Smooth muscle cell (in vitro differentiated cells): ENCODE measurements around the gene KCNH4. TPM values are rescaled to one million over a fixed set of nuclear protein-coding genes. Genes with fewer than 3 reads are reported as not detected.

Source experiments
- DNase-seq: peaks from one replicate; lab custom pipeline; 2025; ENCODE audit not compliant: unreplicated experiment; lab: John Stamatoyannopoulos, UW
- H2AFZ ChIP-seq: fragments of 200-600 bp; sonication (generic); 2 replicates; pipeline ENCODE4 v1.6.0; 2016; ENCODE audit warnings: antibody characterized with exemption, low read depth, mild to moderate bottlenecking
- H3F3A ChIP-seq: fragments of 200-600 bp; sonication (generic); 2 replicates; pipeline ENCODE4 v1.6.0; 2017; ENCODE audit warnings: antibody characterized with exemption, low read depth
- H3K27ac ChIP-seq: fragments of 200-600 bp; sonication (generic); 2 replicates; pipeline ENCODE4 v1.5.1; 2016; ENCODE audit warnings: low read depth, mild to moderate bottlenecking
- H3K27me3 ChIP-seq: fragments of 200-600 bp; sonication (generic); 2 replicates; pipeline ENCODE4 v1.6.1; 2016; ENCODE audit warnings: low read depth, mild to moderate bottlenecking
- H3K36me3 ChIP-seq: fragments of 200-600 bp; sonication (generic); 2 replicates; pipeline ENCODE4 v1.5.1; 2016; ENCODE audit warnings: low read depth
- H3K4me1 ChIP-seq: fragments of 200-600 bp; sonication (generic); 2 replicates; pipeline ENCODE4 v1.5.1; 2016; ENCODE audit warnings: low read depth
- H3K4me2 ChIP-seq: fragments of 200-600 bp; sonication (generic); 2 replicates; pipeline ENCODE4 v1.6.0; 2016; ENCODE audit warnings: mild to moderate bottlenecking
- H3K4me3 ChIP-seq: fragments of 200-600 bp; sonication (generic); 2 replicates; pipeline ENCODE4 v1.5.1; 2016; ENCODE audit warnings: mild to moderate bottlenecking
- H3K79me2 ChIP-seq: fragments of 200-600 bp; sonication (generic); 2 replicates; pipeline ENCODE4 v1.6.0; 2016; ENCODE audit warnings: low read depth, mild to moderate bottlenecking
- H3K9ac ChIP-seq: fragments of 200-600 bp; sonication (generic); 2 replicates; pipeline ENCODE4 v1.6.0; 2016; ENCODE audit warnings: low read depth
- H3K9me3 ChIP-seq: fragments of 200-600 bp; sonication (generic); replicated peaks from 2 replicates; pipeline ENCODE4 v1.5.1; 2016; ENCODE audit warnings: low read depth
- H4K20me1 ChIP-seq: fragments of 200-600 bp; sonication (generic); 2 replicates; pipeline ENCODE4 v1.6.0; 2016; ENCODE audit warnings: low read depth
- WGBS: methylation state at CpG from one replicate; pipeline ENCODE4 v1.1.7; 2016; ENCODE audit warnings: low lambda C conversion rate; 5-methylcytosine and 5-hydroxymethylcytosine counted together
- polyA plus RNA-seq: library from polyadenylated mRNA; unstranded; fragments of >200 nt; fragmentation: Nextera tagmentation; extraction: Ambion mirVana; gene quantifications from 2 replicates; pipeline ENCODE4 v1.2.1, GENCODE V29; 2016
- total RNA-seq: library from RNA; depleted of rRNA; stranded (reverse); fragments of >200 nt; gene quantifications from 2 replicates; pipeline ENCODE4 v1.2.3, GENCODE V29; 2014
- TF ChIP-seq, protein P1 (sequence below): fragments of 200-600 bp; sonication (generic); IDR thresholded peaks from 2 replicates; pipeline ENCODE4 v1.5.1; 2017; ENCODE audit warnings: borderline replicate concordance, mild to moderate bottlenecking, antibody characterized with exemption; ENCODE audit not compliant: insufficient read depth, poor library complexity, severe bottlenecking

KCNH4 gene
- total and polyA plus RNA-seq, 2 experiments from 2014 or later = not detected

- 56% methylated on average over 1 of the region's 1 CpG for WGBS
- TF ChIP-seq, protein P1, sequence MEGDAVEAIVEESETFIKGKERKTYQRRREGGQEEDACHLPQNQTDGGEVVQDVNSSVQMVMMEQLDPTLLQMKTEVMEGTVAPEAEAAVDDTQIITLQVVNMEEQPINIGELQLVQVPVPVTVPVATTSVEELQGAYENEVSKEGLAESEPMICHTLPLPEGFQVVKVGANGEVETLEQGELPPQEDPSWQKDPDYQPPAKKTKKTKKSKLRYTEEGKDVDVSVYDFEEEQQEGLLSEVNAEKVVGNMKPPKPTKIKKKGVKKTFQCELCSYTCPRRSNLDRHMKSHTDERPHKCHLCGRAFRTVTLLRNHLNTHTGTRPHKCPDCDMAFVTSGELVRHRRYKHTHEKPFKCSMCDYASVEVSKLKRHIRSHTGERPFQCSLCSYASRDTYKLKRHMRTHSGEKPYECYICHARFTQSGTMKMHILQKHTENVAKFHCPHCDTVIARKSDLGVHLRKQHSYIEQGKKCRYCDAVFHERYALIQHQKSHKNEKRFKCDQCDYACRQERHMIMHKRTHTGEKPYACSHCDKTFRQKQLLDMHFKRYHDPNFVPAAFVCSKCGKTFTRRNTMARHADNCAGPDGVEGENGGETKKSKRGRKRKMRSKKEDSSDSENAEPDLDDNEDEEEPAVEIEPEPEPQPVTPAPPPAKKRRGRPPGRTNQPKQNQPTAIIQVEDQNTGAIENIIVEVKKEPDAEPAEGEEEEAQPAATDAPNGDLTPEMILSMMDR = no peak
- peaks cover 52% of the 10 kb centered on the region for H3K27me3 ChIP-seq
- H4K20me1 ChIP-seq = no peaks in the 10 kb centered on the region
- no peaks in the 10 kb centered on the region for H3K36me3 ChIP-seq
- no peaks in the 10 kb centered on the region for H3F3A ChIP-seq
- no peak overlapping the region for H2AFZ ChIP-seq
- no peaks in the 10 kb centered on the region for H3K79me2 ChIP-seq
- H3K4me3 ChIP-seq = no peak overlapping the region
- DNase-seq = no peak
- H3K9me3 ChIP-seq = no peaks in the 10 kb centered on the region
- H3K9ac ChIP-seq = no peak overlapping the region
- H3K4me1 ChIP-seq = peaks cover 10% of the 10 kb centered on the region
- no peak overlapping the region for H3K27ac ChIP-seq
- H3K4me2 ChIP-seq = no peak overlapping the region
Measured at GRCh38 chr17:42179335-42179734, 1.6 kb downstream of the KCNH4 start.

- no peak for DNase-seq
- peaks cover 56% of the 10 kb centered on the region for H3K27me3 ChIP-seq
- no peaks in the 10 kb centered on the region for H3K79me2 ChIP-seq
Measured at GRCh38 chr17:42178817-42179216, 2.1 kb downstream of the KCNH4 start.

DNA sequence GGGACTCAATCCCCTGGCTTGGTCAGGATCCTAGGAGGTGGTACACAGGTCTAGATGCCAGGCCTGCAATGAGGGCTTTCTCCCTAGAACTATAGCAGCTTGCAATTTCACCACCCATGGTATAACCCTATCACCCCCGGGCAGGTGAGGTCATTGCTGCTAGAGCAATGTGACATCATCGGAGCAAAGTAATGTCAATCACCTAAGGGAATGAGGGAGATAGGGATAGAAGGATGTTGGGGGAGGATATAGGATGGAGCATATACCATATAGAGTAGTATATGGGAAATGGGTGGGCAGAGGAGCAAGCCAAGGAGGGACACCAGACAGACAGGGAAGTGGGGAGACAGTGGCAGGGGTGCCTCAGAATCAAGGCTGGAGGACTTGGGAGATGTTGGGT lies 3.3 kb downstream of the KCNH4 start:
- no peaks in the 10 kb centered on the region for H4K20me1 ChIP-seq
- TF ChIP-seq, protein P1 = no peak
- no peak overlapping the region for H3K27ac ChIP-seq
- H3K4me2 ChIP-seq = no peak overlapping the region
- DNase-seq = no peak
- H3K9me3 ChIP-seq = no peaks in the 10 kb centered on the region
- peaks cover 3% of the 10 kb centered on the region for H3K4me1 ChIP-seq
- H3K9ac ChIP-seq = no peak overlapping the region
- H3F3A ChIP-seq = no peaks in the 10 kb centered on the region
- 82% methylated on average over 2 of the region's 2 CpGs for WGBS
- H3K4me3 ChIP-seq = no peak overlapping the region
- no peaks in the 10 kb centered on the region for H3K79me2 ChIP-seq
- H2AFZ ChIP-seq = no peak overlapping the region
- no peaks in the 10 kb centered on the region for H3K36me3 ChIP-seq
- H3K27me3 ChIP-seq = peaks cover 53% of the 10 kb centered on the region

More at GRCh38 chr17:42178817-42179216, 2.1 kb downstream of the KCNH4 start:
- Histone ChIP-seq H3K9me3 (no peaks in the 10 kb centered on the region), H4K20me1 (no peaks in the 10 kb centered on the region), H3K4me2 (no peak overlapping the region), H3F3A (no peaks in the 10 kb centered on the region), H3K4me1 (peaks cover 7% of the 10 kb centered on the region), H3K36me3 (no peaks in the 10 kb centered on the region), H2AFZ (no peak overlapping the region), H3K27ac (no peak overlapping the region), H3K9ac (no peak overlapping the region), H3K4me3 (no peak overlapping the region)
- TF ChIP-seq, protein P1 = no peak
- WGBS = 74% methylated on average over 14 of the region's 14 CpGs

GRCh38 chr17:42174126-42174783 lies 6.7 kb downstream of the KCNH4 start:
- Histone ChIP-seq H4K20me1 (no peaks in the 10 kb centered on the region), H3K9ac (no peak overlapping the region), H3K36me3 (no peaks in the 10 kb centered on the region), H3F3A (no peaks in the 10 kb centered on the region), H3K4me1 (no peaks in the 10 kb centered on the region), H3K4me2 (no peak overlapping the region), H3K27me3 (peaks cover 19% of the 10 kb centered on the region), H3K9me3 (no peaks in the 10 kb centered on the region), H3K27ac (no peak overlapping the region), H3K4me3 (no peak overlapping the region), H3K79me2 (no peaks in the 10 kb centered on the region), H2AFZ (no peak overlapping the region)
- TF ChIP-seq, protein P1 = no peak
- DNase-seq = no peak
- 90% methylated on average over 14 of the region's 14 CpGs for WGBS
